Glomerular endothelial cell (primary cell): ENCODE measurements around the gene ABLIM2. TPM values are rescaled to one million over a fixed set of nuclear protein-coding genes. Genes with fewer than 3 reads are reported as not detected.
A peak's percentile ranks its signal among the peaks of the same experiment; 100 is the strongest.

Source experiments
- DNase-seq: peaks from one replicate; pipeline ENCODE4 v3.0.0-alpha.2; 2011; ENCODE audit warnings: low read depth, low spot score; ENCODE audit errors: extremely low read depth
- total RNA-seq: library from RNA; depleted of rRNA; stranded (reverse); fragments of >200 nt; gene quantifications from 2 replicates; pipeline ENCODE4 v1.2.3, GENCODE V29; 2015

ABLIM2 gene
- total RNA-seq, 1 donor from 2014 or later: 0.99 TPM

DNA sequence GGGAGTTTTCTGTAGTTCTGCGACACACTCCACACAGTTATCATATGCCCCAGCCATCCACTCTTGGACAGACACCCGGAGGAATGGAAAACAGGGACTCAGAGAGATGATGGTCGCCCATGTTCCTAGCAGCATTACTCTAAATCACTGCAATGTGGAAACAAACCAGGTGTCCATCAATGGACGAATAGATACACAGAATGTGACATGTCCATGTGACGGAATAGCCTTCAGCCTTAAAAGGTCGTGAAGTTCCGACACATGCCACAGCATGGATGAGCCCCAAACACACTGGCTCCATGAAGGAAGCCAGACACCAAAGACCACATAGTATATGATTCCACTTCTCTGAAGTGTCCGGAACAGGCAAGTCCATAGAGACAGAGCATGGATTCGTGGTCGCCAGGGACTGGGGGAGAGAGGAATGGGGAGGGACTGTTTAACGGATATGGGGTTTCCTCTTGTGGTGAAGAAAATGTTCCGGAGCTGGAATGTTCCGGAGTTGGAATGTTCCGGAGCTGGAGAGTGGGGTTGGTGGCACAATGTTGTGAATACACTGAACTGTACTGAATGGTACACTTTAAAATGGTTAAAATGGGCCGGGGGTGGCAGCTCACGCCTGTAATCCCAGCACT lies 190.2 kb downstream of the ABLIM2 start:
- peak; percentile 78 for DNase-seq

DNA sequence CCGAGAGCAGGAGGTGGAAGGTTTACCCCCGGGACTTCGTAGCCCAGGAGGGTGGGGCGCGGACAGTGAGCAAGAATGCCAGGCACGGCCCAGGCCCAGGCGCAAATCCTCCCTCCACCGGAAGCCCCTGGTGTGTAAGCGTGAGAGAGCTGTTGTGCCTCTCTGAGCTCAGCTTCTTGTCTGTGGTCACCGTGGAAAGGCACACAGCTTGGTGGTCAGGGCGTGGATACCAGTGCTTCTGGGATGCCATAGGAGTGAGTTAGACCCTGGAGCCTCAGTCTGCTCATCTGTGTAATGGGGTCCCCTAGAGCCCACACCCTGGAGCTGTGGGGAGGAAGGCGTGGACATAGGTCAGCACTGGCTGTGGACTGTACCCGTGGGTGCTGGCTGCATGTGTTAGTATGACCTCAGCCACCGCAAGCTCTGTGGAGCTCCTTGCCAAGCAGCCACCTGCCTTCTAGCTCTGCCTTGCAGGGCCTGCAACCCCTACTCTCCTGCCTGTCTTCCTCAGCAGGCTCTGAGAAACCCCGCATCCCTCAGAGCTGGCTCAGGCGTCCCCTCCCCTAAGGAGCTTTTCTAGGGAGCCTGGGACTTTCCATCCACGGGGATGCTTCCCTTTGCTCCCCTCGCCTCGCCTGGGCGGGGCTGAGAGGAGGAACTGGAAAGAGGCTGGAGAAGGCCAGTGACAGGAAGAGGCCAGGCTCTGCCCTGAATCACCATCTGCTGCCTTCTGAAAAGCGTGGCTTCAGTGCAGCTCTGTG lies 190.9 kb downstream of the ABLIM2 start:
- no peak for DNase-seq

DNA sequence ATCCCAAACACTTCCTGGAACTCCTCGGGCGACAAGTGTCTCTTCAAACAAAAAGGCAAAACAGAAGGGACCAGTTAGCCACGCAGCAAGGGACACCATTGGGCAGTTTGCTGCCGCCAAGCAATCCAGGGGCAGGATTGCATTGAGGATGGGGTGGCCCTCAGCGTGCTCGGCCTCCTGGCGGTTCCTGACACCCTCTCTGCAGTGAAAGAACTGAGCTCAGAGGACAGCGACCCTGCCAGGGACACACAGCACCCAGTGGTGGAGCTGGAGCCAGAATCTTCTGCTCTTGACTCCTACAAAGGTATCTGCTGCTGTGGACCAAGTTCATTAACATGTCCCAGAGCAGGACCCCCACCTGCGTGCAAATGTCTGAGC lies 191.6 kb downstream of the ABLIM2 start:
- no peak for DNase-seq

DNA sequence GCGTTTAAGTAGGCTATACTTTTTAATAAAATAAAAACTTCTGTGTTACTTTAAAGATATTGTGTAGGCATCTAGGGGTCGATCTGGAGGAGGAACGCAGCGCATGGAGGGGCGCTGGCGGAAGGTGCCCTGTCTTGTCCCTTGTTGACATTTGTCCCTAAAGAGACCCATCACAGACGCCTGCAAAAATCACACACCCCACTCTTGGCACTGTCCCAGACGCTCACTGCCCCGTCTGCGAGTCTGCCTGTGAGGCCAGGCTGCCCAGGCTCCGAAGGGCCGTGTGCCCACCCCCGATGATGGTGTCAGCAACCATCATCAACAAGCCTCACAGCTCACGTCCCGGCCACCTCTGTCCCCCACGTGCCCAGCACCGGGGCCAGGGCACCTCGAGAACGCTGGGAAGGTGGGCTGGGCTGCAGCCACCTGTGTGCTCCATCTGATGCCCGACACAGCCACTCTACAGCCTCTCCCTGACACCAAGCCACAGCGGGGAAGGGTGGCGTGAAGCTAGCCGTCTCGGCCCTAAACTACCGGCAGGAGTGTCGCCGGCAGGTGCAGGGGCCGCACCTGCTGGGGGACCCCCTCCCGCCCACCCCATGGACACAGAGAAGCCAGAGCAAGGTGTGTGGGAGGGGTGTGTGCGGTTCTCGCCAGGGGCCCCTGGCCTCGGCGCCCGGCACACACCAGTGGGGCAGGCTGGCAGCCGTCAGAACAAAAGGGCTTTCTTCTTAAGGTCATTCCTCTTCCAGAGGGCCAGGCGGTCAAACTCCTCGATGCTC lies 192.1 kb downstream of the ABLIM2 start:
- DNase-seq: no peak

DNA sequence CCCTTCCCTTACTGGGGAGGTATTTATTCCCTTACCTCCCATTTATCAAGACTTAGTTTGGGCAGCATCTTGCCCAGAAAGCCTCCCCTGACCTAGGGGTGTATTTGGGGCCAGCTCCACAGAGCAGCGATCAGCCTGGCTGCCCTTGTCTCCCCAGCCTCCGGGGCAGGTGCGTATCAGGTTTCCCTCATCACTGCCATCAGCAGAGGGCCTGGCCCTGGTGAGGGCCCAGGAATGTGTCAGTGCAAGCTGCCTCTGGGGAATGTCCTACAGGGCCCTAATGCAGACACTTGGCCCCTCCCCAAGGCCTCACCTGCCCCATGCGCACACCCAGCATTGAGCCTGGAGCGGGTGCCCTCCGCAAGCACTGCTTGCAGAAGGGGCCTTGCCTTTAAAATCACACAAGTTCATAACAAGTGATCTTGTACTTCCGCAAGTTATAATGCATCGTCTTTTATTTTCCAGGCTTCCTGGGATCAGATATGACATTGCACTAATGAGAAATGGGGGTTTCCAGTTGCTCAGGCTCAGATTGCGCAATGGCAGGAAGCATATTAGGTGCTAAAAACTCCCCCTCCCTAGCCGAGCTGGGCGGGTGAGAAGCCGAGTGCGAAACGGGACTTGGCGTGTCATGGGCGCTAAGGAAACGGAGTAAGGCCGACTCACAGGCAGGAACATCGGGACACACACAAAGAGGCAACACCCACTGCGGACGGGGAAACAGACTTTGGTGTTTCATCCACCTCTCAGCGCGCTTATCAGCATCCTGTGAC lies 193.5 kb downstream of the ABLIM2 start:
- no peak for DNase-seq

DNA sequence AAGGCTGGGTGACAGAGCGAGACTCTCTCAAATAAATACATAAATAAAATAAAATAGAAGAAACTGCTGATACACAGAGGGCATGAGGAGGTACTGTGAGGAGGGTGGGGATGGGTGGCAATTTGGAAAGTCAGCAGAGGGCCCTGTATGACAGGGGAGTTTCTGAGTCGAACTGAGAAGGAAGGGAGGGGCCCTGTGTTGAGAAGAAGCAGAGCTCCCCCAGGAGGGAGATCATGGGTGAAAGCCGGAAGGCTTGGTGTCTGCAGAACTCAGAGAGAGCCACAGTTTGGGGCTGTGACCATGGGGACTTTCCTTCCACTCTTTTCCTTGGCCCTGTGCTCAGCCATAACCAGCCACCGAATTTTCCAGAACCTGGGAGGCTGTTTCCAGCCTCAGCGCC lies 194.2 kb downstream of the ABLIM2 start:
- no peak for DNase-seq

DNA sequence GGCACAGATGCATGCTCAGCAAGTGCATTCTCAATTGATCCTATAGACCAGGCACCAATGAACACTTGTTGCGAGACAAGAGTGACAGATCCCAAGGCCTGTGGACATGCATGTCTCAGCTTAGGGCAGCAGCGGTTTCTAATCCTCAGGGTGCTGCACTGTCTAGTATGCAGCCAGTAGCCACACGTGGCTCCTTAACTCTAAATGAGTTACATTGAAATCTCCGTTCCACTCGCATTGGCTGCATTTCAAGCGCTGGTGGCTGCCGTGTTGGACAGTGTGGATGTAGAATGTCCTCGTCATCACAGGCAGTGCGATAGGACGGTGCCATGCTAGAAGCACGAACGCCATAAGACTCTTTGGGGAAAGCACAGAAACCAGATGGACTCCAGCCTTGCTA lies 194.9 kb downstream of the ABLIM2 start:
- DNase-seq: no peak

DNA sequence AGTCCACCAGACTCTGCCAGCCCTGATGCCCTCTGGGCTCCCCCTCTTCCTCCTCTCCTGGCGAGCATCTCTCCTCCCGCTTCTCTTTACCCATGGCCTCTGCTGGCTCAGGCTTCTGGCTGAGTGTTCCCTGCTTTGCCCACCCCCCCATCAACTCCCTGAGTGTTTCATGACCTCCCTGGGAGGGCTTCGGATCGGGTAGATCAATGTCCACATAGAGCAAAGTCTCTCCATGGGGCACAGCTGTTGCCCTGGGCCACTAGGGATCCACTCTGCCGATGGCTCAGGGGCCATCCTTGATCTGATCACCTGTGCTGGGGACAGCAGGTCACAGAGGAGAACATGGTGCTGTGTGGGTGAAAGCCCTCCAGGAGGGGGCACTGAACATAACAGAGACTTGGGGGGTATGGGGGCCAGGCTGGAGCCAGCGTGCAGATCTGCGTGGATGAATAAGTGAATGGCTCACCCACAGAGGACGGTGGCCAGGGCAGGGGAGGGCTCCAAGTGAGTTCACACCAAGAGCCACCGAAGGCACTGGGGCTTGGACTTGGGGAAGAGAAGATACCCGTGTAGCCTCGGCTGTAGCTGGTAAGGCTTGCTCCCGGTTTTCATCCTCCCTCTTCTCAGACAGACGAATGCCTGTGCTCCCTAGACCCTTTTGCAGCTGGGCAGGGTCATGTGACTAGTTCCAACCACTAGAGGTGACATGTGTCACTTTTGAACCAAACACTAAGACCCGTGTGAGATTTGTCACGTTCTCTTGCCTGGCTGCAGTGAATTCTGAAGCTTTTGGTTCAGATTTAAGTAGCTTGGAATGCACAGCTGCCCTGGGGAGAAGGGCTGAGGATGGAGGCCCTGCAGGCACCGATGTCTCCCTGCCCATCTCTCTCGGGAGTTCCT lies 195.8 kb downstream of the ABLIM2 start:
- DNase-seq: no peak

DNA sequence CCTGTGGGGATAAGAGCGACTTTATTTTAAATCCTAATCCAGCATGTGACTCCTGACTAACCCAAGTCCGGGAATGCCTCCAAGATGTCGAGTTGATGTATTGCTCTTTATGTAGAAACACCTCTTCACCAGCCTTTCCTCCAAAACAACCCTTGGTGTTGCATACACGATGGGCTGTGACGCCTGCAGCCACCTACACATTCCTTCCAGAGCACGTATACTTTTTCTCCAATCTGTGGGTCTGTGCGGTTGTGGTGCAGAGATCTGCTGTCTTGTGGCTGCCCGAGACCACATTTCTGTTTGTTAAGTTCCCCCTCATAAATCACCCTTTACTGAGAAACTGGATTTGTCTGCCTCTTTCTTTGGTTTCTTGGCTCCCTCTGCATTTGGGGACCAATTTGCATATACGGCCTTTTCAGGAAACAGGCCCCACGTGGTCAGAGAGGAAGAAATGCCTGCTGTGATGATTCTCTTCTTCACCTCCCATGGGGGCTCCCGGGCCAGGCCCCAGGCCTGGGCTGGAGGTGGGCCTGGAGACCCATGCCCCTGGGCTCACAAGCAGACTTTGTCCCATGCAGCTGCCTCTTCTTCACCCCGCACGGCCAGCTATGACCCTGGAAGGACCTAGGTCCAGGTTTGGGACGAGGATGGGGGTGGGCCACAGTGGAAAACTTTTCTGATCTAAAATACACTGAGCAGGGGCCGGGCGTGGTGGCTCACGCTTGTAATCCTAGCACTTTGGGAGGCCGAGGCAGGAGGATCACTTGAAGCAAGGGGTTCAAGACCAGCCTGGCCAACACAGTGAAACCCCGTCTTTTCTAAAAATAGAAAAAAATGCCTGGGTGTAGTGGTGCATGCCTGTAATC lies 197.6 kb downstream of the ABLIM2 start:
- peak; percentile 88 for DNase-seq

DNA sequence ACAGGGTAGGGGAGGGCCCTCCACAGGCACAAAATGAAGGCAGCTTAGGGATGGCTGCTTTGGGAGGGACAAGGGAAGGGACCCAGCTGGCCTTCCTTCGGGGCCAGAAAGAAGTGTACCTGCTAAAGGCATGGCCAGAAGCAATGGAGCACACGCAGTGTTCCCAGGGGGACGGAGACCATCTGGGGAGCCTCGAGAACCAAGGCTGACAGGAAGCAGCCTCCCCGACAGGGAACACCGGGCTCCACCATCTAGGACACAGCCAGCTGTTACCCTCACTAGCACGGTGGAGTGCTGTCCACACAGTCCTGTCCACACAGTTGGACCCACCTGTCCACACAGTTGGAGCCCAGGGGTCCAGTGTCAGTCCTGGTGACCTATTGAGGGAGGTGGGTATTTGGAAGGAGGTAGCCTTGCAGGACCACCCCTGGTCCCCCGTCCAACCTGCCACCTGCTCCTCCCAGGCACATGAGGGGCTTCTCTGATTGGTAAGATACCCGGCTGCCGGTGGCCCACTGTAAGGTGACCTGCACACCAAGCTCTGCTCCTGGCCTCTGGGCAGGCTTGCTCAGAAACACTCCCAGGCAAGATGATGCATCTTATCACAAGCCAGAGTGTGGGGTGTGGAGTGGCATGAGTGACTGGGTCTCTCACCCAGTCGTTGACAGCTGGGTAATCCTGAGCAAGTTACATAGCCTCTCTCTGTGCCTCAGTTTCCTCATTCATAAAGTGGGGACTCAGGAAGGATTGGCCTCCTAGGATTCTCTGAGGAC lies 198.4 kb downstream of the ABLIM2 start:
- no peak for DNase-seq

DNA sequence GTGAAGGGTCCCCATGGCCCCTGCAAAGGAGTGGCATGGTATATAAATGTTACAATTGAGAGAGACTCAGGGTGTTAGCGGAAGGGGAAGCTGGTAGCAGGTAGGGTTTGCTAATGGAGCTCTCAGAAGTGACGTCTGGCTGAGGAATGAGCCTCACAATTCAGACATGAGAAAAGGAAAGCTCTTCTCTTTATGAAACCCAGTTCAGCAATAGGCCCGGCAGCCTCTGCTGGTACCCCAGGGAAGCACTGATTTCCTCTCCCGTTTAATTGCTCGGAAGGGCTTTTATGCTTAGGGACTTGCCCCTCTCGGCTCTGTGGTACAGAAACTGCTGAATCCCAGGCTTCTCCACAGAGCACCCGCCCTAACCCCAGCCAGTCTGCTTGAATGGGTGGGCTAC lies 199.5 kb downstream of the ABLIM2 start:
- no peak for DNase-seq

DNA sequence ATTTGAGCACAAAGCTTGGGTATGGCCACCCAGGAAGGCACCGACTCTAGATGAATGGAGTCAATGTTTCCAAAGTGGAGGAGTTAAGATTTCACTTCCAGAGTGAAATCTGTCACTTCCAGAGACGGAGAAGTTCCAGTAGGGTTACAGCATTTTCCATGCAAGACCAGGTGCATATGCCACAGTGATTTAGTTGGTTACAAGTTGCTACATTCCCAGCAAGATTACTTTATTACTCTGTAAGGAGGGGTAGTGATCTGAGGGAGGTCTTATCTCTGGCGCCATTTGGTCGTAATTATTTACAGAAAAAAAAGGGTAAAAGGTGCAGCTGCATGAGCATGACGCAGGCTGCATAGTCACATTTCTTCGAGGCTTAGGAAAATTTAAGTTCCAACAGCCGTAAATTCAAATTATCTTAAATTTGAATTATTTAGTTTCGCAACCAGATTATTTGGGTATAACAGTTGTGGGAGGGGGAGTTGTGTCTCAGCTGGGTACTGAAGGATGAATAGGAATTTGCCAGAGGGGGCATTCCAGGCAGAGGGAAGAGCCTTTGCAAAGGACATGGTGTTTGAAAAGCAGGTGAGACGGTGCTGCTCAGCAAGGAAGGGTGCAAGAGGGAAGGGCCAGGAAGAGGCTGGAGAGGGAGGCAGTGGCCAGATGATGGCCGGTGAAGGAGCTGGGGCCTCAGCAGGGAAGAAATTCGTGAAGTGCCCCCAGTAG lies 201.5 kb downstream of the ABLIM2 start:
- no peak for DNase-seq

DNA sequence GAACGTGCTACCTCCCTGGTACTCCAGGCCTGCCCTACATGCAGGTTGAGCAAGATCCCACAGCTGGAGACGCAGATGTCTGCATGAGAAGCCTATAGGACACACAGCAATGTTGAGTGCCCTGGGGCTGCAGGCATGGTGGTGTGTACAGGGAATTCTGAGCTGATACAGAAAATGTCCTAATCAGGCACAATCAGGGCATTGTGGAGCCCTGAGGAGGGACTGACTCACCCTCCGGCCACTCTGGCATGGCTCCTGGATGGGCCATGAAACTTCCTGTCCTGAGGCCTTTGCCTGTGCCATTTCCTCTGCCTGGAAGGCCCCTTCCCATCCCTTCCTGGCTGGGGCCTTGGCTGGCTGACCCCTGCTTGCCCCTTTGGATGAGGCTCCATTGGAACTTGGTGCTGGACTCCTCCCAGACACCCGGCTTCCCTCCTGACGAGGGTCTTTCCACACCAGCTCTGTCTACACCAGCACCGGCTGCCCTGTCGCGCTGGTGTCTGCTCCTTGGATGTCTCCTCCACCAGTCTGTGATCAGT lies 202.3 kb downstream of the ABLIM2 start:
- peak; percentile 63 for DNase-seq

DNA sequence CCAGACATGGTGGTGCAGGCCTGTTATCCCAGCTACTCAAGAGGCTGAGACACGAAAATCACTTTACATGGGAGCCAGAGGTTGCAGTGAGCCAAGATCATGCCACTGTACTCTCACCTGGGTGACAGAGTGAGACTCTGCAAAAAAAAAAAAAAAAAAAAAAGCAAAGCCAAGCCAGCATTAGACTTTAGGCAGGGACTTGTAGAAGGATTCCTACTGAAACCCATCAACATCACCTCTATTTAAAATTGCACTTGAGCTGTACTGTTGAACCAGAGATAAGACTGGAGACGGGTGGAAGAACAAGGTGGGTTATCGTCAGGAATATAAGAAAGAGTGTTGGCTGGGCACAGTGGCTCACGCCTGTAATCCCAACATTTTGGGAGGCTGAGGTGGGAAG lies 203.2 kb downstream of the ABLIM2 start:
- DNase-seq: no peak

DNA sequence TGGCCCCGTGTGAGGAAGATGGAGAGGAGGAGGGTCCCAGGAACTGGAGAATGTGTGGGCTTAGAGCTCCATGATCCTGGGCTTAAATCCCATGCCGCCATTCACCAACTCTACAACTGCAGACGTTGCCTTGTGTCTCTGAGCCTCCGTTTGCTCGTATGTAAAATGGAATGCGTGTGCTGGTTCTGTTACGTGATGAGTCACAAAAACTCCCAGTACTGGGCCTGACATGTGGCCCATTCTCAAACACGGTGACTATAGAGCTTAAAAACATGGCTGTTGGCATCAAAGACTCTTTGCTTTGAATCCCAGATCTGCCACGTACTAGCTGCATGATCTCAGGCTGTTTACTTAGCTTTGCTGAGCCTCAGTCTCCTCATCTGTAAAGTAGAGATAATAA lies 206.0 kb downstream of the ABLIM2 start:
- no peak for DNase-seq

DNA sequence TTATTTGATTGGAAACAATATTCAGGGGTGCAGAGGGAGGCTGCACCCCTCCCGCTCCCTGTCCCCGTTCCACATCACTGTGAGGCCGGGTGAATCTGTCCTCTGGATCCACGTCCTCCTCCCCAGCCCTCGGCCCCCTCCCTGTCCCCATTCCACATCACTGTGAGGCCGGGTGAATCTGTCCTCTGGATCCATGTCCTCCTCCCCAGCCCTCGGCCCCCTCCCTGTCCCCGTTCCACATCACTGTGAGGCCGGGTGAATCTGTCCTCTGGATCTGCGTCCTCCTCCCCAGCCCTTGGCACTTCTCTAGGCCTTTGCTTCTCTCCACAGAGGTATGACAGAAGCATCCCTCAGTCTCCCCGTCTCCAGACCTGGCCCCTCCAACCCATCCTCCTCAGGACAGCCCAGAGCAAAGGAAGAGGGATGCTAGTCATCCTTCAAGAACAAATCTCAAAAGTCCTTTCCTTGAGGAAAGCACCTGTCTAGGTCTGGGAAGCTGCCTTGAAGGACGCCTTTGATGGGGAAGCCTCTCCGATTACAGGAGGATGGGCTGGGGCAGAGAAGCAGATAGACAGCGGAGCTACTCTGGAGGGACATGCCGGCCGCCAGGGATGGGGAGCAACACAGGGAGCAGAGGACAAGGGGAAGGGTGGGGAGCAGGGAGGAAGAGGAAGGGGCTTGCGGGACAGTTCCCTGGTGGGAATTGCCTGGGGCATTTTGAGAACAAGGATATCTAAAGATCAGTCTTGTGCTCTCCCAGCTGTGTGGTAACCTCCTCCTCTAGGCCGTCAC lies 208.1 kb downstream of the ABLIM2 start:
- no peak for DNase-seq

DNA sequence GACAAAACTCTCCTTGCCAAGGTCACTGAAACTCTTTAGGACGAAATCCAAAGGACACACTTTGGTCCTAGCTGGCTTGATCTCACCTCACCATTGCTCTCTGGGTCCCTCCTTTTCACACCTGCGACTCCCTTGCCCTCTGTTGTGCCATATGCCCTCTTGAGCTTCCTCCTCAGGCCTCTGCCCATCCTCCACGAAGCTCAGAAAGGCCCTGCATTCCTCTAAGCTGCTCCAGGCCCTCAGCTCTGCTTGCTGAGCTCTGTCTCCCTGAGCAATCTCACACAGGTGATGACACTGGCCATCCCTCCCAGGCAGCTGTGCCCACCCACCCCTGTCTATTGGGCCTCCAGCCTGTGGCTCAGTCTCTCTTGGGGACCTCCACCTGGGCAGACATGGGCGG lies 208.9 kb downstream of the ABLIM2 start:
- DNase-seq: no peak
